GM13977 (cell line): ENCODE results near the gene CPT2.

ENCODE experiments used
- DNase-seq: peaks from one replicate; pipeline ENCODE4 v3.0.0; 2012; ENCODE audit warnings: low spot score
- CTCF ChIP-seq: IDR thresholded peaks from 2 replicates; pipeline ENCODE4 v1.5.1; 2012; ENCODE audit warnings: mild to moderate bottlenecking, control low read depth; ENCODE audit not compliant: insufficient read depth; ENCODE audit errors: extremely low read depth, missing control alignments
- in situ Hi-C: fragments of 300-500 bp; cut with MboI; formaldehyde crosslinking; loops from one replicate; pipeline ENCODE4 v1.12.0; 2022; ENCODE audit warnings: low sequenced_read_pairs, low pct_unique_long_range_greater_than_20kb, mixed read lengths, inconsistent platforms; ENCODE audit not compliant: unreplicated experiment

CPT2 gene

GRCh38 chr1:53257454-53258081 is 60.9 kb downstream of the CPT2 start:
- in situ Hi-C loops, result no loop called here
- no peak for DNase-seq
- no peak for TF ChIP-seq CTCF

GRCh38 chr1:53258216-53258615 is 61.6 kb downstream of the CPT2 start:
- DNase-seq, result no peak
- in situ Hi-C loops, result no loop called here

GRCh38 chr1:53259932-53260331 is 63.3 kb downstream of the CPT2 start:
- in situ Hi-C loops, result no loop called here
- no peak for TF ChIP-seq CTCF
- peak; percentile 26 for DNase-seq

More at GRCh38 chr1:53258216-53258615, 61.6 kb downstream of the CPT2 start:
- TF ChIP-seq CTCF, result no peak

- no peak for DNase-seq
- in situ Hi-C loops, result no loop called here
- TF ChIP-seq CTCF, result no peak
Measured at GRCh38 chr1:53260631-53261247, 64.1 kb downstream of the CPT2 start.

- no peak for TF ChIP-seq CTCF
- in situ Hi-C loops, result no loop called here
- no peak for DNase-seq
Measured at GRCh38 chr1:53262000-53262399, 65.4 kb downstream of the CPT2 start.
